Fibroblast of pulmonary artery (primary cell): Measurements from ENCODE around the gene LPP.
A peak's percentile ranks its signal among the peaks of the same experiment; 100 is the strongest.

Experiments
- DNase-seq: peaks from one replicate; pipeline ENCODE4 v3.0.0-alpha.2; 2010; ENCODE audit warnings: low read depth
- H3K4me3 ChIP-seq: replicated peaks from 2 replicates; pipeline ENCODE4 v1.5.1; 2011; ENCODE audit warnings: low read depth, mild to moderate bottlenecking, control low read depth, low read length, moderate library complexity
- TF ChIP-seq, protein P1 (sequence below): IDR thresholded peaks from 2 replicates; pipeline ENCODE4 v1.5.1; 2011; ENCODE audit warnings: mild to moderate bottlenecking, control low read depth, low read length, inconsistent platforms; ENCODE audit errors: missing control alignments

Gene LPP

DNA sequence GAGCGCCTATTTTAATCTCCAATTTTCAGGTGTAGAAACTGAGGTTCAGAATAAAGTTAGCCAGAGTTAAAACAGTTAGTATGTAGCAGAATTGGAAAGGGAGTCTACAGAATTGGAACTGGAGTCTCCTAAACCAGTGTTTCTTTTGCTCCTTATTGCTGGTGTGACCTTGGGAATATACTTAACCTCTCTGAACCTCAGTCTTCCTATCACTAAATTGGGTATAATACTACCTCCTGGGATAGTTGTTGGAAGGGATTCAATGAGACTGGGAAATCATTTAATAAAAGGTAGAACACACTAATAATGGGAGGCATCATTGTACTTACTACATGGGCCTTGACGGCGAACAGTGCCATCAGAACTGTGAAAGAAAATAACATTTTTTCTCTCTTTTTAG lies 55.1 kb downstream of the LPP start:
- H3K4me3 ChIP-seq: no peak overlapping the region
- TF ChIP-seq, protein P1, sequence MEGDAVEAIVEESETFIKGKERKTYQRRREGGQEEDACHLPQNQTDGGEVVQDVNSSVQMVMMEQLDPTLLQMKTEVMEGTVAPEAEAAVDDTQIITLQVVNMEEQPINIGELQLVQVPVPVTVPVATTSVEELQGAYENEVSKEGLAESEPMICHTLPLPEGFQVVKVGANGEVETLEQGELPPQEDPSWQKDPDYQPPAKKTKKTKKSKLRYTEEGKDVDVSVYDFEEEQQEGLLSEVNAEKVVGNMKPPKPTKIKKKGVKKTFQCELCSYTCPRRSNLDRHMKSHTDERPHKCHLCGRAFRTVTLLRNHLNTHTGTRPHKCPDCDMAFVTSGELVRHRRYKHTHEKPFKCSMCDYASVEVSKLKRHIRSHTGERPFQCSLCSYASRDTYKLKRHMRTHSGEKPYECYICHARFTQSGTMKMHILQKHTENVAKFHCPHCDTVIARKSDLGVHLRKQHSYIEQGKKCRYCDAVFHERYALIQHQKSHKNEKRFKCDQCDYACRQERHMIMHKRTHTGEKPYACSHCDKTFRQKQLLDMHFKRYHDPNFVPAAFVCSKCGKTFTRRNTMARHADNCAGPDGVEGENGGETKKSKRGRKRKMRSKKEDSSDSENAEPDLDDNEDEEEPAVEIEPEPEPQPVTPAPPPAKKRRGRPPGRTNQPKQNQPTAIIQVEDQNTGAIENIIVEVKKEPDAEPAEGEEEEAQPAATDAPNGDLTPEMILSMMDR: no peak
- DNase-seq: no peak

DNA sequence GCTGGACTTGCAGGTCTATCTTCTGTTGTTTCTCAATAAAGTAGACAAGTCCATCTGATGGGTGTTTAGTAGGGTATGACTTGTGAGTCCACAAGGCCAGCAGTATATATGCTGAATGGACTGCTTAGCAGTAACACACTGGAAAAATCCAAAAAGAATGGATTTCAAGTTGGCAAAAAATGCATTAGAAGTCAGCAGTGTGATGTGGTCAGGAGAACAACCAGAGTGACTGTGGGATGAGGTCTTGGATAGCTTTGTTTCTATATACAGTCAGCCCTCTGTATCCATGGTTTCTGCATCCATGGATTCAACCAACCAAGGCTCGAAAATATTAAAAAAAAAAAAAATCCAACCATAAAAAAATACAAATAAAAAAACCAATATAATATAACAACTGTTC lies 55.8 kb downstream of the LPP start:
- TF ChIP-seq, protein P1: no peak
- no peak overlapping the region for H3K4me3 ChIP-seq
- DNase-seq: no peak

DNA sequence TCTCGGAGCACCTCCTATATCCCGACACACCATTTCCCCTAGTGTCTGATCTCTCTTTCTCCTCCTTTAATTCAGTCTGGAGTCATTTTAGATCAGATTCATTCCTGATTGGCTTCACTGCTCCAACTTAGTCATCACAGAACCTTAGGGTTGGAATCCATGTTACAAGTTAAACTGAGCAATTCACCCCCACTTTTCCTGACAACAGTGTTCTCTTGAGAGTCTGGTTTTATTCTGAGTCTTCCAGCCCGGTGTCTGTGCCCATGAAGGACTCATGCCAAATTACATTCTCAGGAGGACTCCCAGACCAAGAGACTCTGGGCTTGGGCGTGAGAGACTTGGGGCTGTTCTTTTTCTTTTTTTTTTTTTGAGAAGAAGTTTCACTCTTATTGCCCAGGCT lies 57.5 kb downstream of the LPP start:
- TF ChIP-seq, protein P1: no peak
- no peak for DNase-seq

DNA sequence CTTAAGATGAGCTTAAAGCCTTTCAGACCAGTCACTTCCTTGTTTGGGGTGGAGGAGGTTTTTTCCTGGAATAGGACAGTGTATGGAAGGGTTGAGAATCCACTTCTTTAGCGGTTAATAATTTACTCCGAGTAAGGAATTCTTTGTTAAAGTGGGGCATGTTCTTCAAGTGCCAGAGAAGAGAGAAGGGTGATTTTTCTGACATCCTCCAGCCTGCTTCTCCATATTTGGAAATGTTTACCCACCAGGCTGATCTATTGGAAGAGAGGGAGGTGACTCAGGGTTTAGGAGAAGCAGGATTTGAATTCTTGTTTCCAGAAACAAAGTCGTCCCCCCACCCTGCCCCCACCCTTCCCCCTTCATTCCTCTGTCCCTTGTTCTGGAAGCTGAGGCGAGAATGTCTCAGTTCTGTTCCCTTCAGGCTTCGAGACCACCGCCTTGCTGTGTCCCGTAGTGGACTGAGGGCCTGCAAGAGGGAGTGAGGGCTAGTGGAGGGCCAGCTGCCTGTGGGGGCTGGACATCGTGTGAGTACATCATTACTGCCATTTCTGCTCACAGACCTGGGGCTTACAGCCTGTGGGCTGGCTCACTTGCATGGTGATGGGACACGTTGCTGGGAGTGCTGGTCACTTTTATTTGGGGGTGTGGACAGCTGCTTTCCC lies 58.5 kb downstream of the LPP start:
- TF ChIP-seq, protein P1: no peak
- H3K4me3 ChIP-seq: no peak overlapping the region
- peak; percentile 67 for DNase-seq

More for the DNA sequence above, 57.5 kb downstream of the LPP start:
- H3K4me3 ChIP-seq: no peak overlapping the region

DNA sequence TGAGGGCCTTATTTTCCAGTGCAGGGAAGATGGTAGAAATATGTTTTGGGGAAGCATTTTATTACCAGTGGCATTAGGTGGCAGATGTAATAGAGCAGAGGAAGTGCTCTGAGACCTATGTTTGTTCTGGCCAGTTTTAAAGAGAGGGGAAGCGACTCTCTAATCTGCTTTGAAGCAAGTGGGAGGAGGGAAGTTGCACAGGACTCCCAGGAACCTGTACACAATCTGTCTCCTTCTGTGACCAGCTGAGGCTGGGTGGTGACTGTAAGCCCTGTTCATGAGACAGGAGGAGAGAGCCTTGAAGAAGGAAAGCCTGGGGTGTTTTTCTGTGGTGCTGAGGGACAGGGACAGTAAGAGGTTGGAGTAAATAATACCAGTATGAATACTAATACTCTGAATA lies 60.5 kb downstream of the LPP start:
- DNase-seq: no peak
- TF ChIP-seq, protein P1: no peak
- no peak overlapping the region for H3K4me3 ChIP-seq

DNA sequence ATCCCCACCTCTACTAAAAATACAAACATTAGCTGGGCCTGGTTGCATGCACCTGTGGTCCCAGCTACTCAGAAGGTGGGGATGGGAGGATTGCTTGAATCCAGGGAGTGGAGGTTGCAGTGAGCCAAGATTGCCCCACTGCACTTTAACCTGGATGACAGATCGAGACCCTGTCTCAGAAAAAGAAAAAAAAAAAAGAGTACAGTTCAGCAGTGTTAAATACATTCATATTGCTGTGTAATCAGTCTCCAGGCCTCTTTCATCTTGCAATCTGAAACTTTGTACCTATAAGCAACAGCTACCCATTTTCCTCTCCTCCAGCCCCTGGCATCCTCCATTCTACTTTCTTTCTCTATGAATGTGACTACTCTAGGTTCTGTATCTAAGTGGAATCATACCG lies 61.2 kb downstream of the LPP start:
- H3K4me3 ChIP-seq: no peak overlapping the region
- TF ChIP-seq, protein P1: no peak
- DNase-seq: no peak

DNA sequence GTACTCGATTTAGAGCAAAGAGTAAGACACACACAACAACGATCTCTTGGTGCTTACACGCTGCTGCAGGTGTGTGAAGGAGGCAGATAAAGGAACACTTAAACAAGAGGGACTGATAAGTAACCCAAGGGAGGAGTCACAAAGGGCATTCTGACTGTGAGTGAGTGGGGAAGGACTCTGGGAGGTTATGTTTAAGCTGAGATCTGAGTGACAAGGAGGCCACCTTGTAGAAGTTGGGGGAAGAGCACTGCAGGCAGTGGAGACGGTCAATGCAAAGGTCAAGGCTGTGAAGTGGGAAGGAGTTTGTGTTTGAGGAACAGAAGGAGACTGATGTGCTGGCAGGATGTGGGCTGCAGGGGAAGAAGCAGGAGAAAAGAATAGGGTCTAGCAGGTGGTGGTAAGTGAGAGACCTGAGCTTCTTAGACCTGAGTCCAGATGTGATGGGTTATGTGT lies 63.1 kb downstream of the LPP start:
- TF ChIP-seq, protein P1: no peak
- DNase-seq: no peak
- H3K4me3 ChIP-seq: no peak overlapping the region
